Uterus (tissue), 4 donors: ENCODE data around the gene SEMA4C. TPM values are rescaled to one million over a fixed set of nuclear protein-coding genes. Genes with fewer than 3 reads are reported as not detected.

Source experiments
- DNase-seq, 2 donors: peaks; one replicate each; pipeline ENCODE4 v3.0.0-alpha.2; 2019 to 2020
- H3K27ac ChIP-seq, 2 donors: fragments of 200-600 bp; sonication (generic); 1 replicate in 1 of 2; 2 replicates in 1 of 2; pipeline ENCODE4 v1.5.1; 2016 to 2018
- H3K27me3 ChIP-seq, 2 donors: fragments of 200-600 bp; sonication (generic); one replicate each; pipeline ENCODE4 v1.5.1; 2018 to 2019; ENCODE audit warnings: control low read depth in 1 of 2
- H3K36me3 ChIP-seq, 2 donors: fragments of 200-600 bp; sonication (generic); one replicate each; pipeline ENCODE4 v1.5.1; 2019; ENCODE audit warnings: control low read depth in 1 of 2
- H3K4me1 ChIP-seq, 2 donors: fragments of 200-600 bp; sonication (generic); one replicate each; pipeline ENCODE4 v1.5.1; 2018 to 2019; ENCODE audit warnings: control low read depth in 1 of 2
- H3K4me3 ChIP-seq, 2 donors: fragments of 200-600 bp; sonication (generic); 1 replicate in 1 of 2; 2 replicates in 1 of 2; pipeline ENCODE4 v1.5.1; 2018 to 2019; ENCODE audit warnings: mild to moderate bottlenecking in 1 of 2
- H3K9me3 ChIP-seq, 2 donors: fragments of 200-600 bp; sonication (generic); one replicate each; pipeline ENCODE4 v1.5.1; 2019; ENCODE audit warnings: control low read depth in 1 of 2
- CTCF ChIP-seq, 4 experiments: fragments of 200-600 bp in 2 of 4; fragments of 450-650 bp in 2 of 4; sonication (generic) in 2 of 4; IDR thresholded peaks; one replicate each; pipeline ENCODE4 v1.5.1; 2016 to 2019; ENCODE audit warnings: antibody characterized with exemption in 4 of 4, mild to moderate bottlenecking in 2 of 4, moderate library complexity in 1 of 4
- POLR2A ChIP-seq, 2 donors: fragments of 450-650 bp; IDR thresholded peaks; one replicate each; pipeline ENCODE4 v1.6.1; 2016; ENCODE audit warnings: antibody characterized with exemption in 2 of 2, mild to moderate bottlenecking in 1 of 2, moderate library complexity in 1 of 2
- intact Hi-C: fragments of 100-400 bp; cut with DNase I; formaldehyde crosslinking; loops from one replicate; pipeline ENCODE4 v1.15.1; 2023; ENCODE audit warnings: low total_unique reads
- total RNA-seq, 4 donors: library from RNA; depleted of rRNA in 3 of 4; stranded (reverse); fragments of >200 nt in 3 of 4; gene quantifications; one replicate each; pipeline versions ENCODE4 v1.1.0 to v1.2.4, GENCODE V29; 2014 to 2023
- donor health status: DM: yes; HTN: yes; CAD: no.

The SEMA4C gene
- total RNA-seq, 4 donors from 2014 or later: 31.8 to 117 (median 61.7) TPM

- DNase-seq: no peak
- Histone ChIP-seq H3K36me3 (no peaks in the 10 kb centered on the region), H3K4me1 (peaks cover 0 to 13% of the 10 kb centered on the region in 2 donors), H3K27me3 (no peaks in the 10 kb centered on the region), H3K4me3 (no peak overlapping the region), H3K27ac (peak overlapping the region in 1 of 2 donors; percentile 14), H3K9me3 (no peaks in the 10 kb centered on the region)
- intact Hi-C loops: loop anchor here (5.0 kb wide), 1 partner anchor 43 kb away; no protein-coding TSS in a partner anchor
- TF ChIP-seq POLR2A (IDR thresholded peaks at IDR 0.05): no peak
- TF ChIP-seq CTCF (IDR thresholded peaks at IDR 0.05): no peak
Observed at GRCh38 chr2:96909611-96910021, 39.7 kb upstream of the SEMA4C start.

DNA sequence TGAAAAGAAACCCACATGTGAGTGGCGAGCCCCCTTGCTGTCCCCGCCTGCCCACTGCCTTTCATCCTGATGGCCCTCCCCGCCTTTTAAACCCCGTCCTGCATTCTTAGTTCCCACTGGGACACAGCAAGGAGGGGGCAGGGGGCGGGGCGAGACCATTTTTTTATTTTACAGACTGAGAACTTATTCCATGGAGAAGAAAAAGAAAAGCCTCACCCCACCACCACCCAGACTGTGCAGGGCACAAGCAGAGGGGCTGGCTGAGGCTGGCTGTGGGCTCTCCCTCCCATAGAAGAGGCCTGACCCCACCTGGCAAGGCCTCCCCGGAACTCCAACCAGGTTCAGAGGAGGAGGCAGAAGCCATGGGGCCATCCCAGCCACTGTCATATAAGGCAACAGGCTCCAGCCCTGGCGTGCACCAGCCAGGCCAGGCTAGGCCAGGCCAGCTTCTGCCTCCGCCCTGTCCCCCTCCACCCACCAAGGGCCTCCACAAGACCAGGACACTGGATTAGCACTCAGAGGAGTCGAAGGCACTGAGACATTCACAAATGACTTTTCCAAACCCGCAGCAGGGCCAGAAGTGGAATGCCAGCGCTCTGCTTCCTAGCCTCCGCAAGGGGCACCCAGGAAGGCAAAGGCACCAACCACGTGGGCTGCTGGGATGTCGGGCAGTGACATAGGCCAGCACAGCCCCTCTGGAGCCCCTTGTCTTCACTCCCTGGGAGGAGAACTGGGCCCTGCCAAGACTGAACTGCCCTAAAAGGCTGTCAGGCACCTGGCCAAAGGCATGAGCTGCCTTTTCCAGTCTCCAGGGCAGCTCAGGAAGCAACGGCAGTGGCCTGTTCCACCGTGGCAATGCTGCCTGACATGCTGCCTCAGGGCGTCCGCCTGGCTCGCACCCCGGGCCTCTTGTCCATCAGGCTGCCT, 37.5 kb upstream of the SEMA4C start:
- H3K4me1 ChIP-seq: peaks cover 0 to 8% of the 10 kb centered on the region in 2 donors
- intact Hi-C loops: no loop called here
- H3K27me3 ChIP-seq: no peaks in the 10 kb centered on the region
- peak in 1 of 2 donors; percentile 70 for TF ChIP-seq POLR2A (IDR thresholded peaks at IDR 0.05)
- TF ChIP-seq CTCF (IDR thresholded peaks at IDR 0.05): peak in 3 of 4 experiments; percentile 14 to 40 (median 18)
- no peaks in the 10 kb centered on the region for H3K36me3 ChIP-seq
- peak overlapping the region; percentile 94 to 95 for H3K27ac ChIP-seq
- peak; percentile 87 to 92 for DNase-seq
- peak overlapping the region; percentile 0 to 1 for H3K4me3 ChIP-seq
- H3K9me3 ChIP-seq: no peaks in the 10 kb centered on the region

- Histone ChIP-seq H3K4me3 (peak overlapping the region in 1 of 2 donors; percentile 0), H3K9me3 (no peaks in the 10 kb centered on the region), H3K27ac (peak overlapping the region; percentile 94 to 95), H3K36me3 (no peaks in the 10 kb centered on the region), H3K27me3 (no peaks in the 10 kb centered on the region), H3K4me1 (peaks cover 0 to 8% of the 10 kb centered on the region in 2 donors)
- peak; percentile 71 to 72 for DNase-seq
- intact Hi-C loops: no loop called here
- TF ChIP-seq CTCF (IDR thresholded peaks at IDR 0.05): no peak
- TF ChIP-seq POLR2A (IDR thresholded peaks at IDR 0.05): no peak
Observed at GRCh38 chr2:96906729-96907114, 36.8 kb upstream of the SEMA4C start.

- intact Hi-C loops: no loop called here
- Histone ChIP-seq H3K27me3 (no peaks in the 10 kb centered on the region), H3K4me3 (no peak overlapping the region), H3K9me3 (no peaks in the 10 kb centered on the region), H3K36me3 (no peaks in the 10 kb centered on the region), H3K4me1 (peaks cover 0 to 8% of the 10 kb centered on the region in 2 donors), H3K27ac (no peak overlapping the region)
- no peak for DNase-seq
- TF ChIP-seq CTCF (IDR thresholded peaks at IDR 0.05): no peak
- no peak for TF ChIP-seq POLR2A (IDR thresholded peaks at IDR 0.05)
Observed at GRCh38 chr2:96903815-96904214, 33.9 kb upstream of the SEMA4C start.

DNA sequence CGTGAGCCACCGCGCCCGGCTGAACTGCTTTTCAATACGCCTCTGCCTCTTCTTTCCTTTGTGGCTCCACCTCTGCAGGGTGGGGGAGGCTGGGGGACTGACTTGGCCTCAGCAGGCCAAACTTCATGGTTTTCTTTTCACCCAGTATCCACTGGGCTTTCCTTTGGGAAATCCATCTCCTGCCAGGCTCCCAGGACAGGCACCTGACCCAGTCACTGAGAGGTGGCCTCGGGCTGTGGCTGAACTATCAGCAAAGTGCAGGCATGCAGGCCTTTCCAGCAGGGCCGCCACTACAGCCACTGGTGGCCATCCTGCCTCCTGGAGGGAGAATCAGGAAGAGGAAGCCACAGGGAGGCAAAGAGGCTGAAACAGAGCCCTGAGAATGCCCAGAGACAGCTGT, 33.4 kb upstream of the SEMA4C start:
- H3K4me3 ChIP-seq: no peak overlapping the region
- no peaks in the 10 kb centered on the region for H3K27me3 ChIP-seq
- no peak for TF ChIP-seq CTCF (IDR thresholded peaks at IDR 0.05)
- no peak for TF ChIP-seq POLR2A (IDR thresholded peaks at IDR 0.05)
- peaks cover 0 to 8% of the 10 kb centered on the region in 2 donors for H3K4me1 ChIP-seq
- no peaks in the 10 kb centered on the region for H3K36me3 ChIP-seq
- no peaks in the 10 kb centered on the region for H3K9me3 ChIP-seq
- H3K27ac ChIP-seq: no peak overlapping the region
- intact Hi-C loops: no loop called here
- no peak for DNase-seq
